SJSA1 (cell line): Measurements from ENCODE around the gene ZKSCAN5. TPM values are rescaled to one million over a fixed set of nuclear protein-coding genes. Genes with fewer than 3 reads are reported as not detected.

Experiments
- DNase-seq, 2 experiments: peaks; one replicate each; pipeline ENCODE4 v3.0.0-alpha.2; 2015 to 2020; ENCODE audit warnings: low spot score in 2 of 2, low read depth in 1 of 2
- H3K27ac ChIP-seq: fragments of 250-450 bp; sonication (Bioruptor Pico); 2 replicates; pipeline ENCODE4 v1.5.1; 2020; ENCODE audit warnings: mild to moderate bottlenecking, moderate library complexity
- H3K27me3 ChIP-seq: fragments of 250-450 bp; sonication (Bioruptor Pico); replicated peaks from 2 replicates; pipeline ENCODE4 v1.5.1; 2020; ENCODE audit warnings: mild to moderate bottlenecking, moderate library complexity
- H3K36me3 ChIP-seq: fragments of 250-450 bp; sonication (Bioruptor Pico); 2 replicates; pipeline ENCODE4 v1.5.1; 2020; ENCODE audit warnings: mild to moderate bottlenecking
- H3K4me1 ChIP-seq: fragments of 250-450 bp; sonication (Bioruptor Pico); replicated peaks from 2 replicates; pipeline ENCODE4 v1.6.1; 2021; ENCODE audit warnings: mild to moderate bottlenecking
- H3K4me3 ChIP-seq: fragments of 250-450 bp; sonication (Bioruptor Pico); 2 replicates; pipeline ENCODE4 v1.5.1; 2020; ENCODE audit warnings: mild to moderate bottlenecking
- H3K9me3 ChIP-seq: fragments of 250-450 bp; sonication (Bioruptor Pico); replicated peaks from 2 replicates; pipeline ENCODE4 v1.5.1; 2020; ENCODE audit warnings: mild to moderate bottlenecking
- total RNA-seq: library from RNA; depleted of rRNA; stranded (reverse); fragments of >200 nt; shearing (Covaris generic); gene quantifications from 2 replicates; pipeline ENCODE4 v1.2.3, GENCODE V29; 2014; rRNA removed

Gene ZKSCAN5
- 10.2 and 16.1 TPM in 2 replicates for total RNA-seq

DNA sequence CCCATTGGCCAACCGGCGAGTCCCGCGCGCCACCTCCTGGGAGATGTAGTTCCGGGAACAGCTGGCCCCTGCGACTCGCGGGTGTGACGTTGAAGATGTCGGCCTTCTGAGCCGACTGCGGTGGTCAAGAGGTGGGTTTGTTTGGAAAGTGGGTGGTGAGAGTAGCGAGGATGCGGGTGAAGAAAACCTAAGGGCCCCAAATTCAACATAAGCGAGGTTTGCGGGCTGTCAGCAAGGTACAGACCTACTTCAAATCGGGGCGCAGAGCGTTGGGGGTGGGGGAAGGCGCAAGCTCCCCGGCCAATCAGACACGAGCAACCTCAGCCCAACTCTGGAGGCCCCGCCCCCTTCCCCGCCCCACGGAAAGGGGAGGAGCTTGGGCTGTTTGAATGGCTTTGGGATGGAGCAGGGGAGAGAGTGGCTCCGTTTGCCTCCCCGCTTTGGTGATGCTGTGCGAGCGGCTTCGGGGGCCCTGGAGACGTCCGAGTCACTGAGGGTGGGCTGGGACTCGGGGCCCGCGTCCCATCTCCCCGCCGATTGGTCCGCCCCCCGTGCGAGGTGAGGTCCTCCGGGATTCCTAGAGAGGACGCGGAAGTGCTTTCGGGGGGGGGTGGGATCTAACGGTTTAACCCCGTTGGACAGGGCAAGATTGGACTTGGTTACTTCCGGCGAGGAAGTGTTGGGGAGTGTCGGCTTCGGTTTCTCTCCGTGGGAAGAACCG is at the start of gene ZKSCAN5:
TSS of gene ZKSCAN5 (plus strand) at position 60 of the 721 bp plus-strand sequence. CDS start 1,383 bp downstream, outside the sequence.
- peak; percentile 99 to 100 for DNase-seq
- Histone ChIP-seq H3K27me3 (no peaks in the 10 kb centered on the region), H3K36me3 (peaks cover 19% of the 10 kb centered on the region), H3K9me3 (no peaks in the 10 kb centered on the region), H3K4me3 (peak within 1 kb of the TSS; percentile 51), H3K27ac (peak within 1 kb of the TSS; percentile 84), H3K4me1 (peaks cover 12% of the 10 kb centered on the region)

- no peaks in the 10 kb centered on the region for H3K4me1 ChIP-seq
- no peaks in the 10 kb centered on the region; the same call in 1 of the 2 replicates for H3K9me3 ChIP-seq
- H3K27ac ChIP-seq: no peak overlapping the region
- no peaks in the 10 kb centered on the region for H3K27me3 ChIP-seq
- H3K4me3 ChIP-seq: no peak overlapping the region
- no peak for DNase-seq
- peaks cover 100% of the 10 kb centered on the region for H3K36me3 ChIP-seq
Measured at GRCh38 chr7:99455874-99456273, 48.6 kb upstream of the ZKSCAN5 start.

- Histone ChIP-seq H3K36me3 (peaks cover 100% of the 10 kb centered on the region), H3K4me3 (no peak overlapping the region), H3K9me3 (no peaks in the 10 kb centered on the region; the same call in 1 of the 2 replicates), H3K4me1 (no peaks in the 10 kb centered on the region), H3K27ac (no peak overlapping the region), H3K27me3 (no peaks in the 10 kb centered on the region)
- DNase-seq: no peak
Measured at GRCh38 chr7:99456288-99456687, 48.2 kb upstream of the ZKSCAN5 start.

DNA sequence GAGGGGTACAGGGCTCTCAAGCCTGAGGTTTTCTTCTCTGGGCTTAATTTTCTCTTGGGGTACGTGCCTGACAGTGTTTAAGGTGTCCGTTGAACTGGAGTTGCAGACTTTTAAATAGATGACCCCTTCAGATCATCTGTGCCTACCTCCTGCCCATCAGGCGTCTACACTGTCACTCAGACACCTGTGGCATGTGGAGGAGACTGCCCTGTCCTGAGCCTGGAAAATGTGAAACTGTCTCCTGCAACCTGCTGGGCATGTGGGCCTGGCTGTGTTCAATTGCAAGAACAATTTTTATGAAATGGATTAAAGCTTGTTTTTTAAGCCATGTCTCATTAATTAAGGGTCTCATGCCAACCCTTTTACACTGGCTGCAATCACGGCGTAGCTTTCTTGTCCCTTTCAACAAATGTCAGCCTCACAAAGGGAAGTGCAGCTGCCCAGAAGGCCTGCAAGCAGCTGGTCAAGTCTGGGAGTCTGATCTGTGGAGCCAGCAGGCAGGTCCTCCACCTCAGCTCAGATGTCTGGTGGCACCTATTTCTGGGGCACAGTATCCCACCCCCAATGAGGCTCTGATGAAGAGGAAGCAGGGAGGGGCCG is 47.3 kb upstream of the ZKSCAN5 start:
- Histone ChIP-seq H3K4me1 (no peaks in the 10 kb centered on the region), H3K9me3 (no peaks in the 10 kb centered on the region; the same call in 1 of the 2 replicates), H3K36me3 (peaks cover 98% of the 10 kb centered on the region), H3K4me3 (no peak overlapping the region), H3K27ac (no peak overlapping the region), H3K27me3 (no peaks in the 10 kb centered on the region)
- no peak for DNase-seq

DNA sequence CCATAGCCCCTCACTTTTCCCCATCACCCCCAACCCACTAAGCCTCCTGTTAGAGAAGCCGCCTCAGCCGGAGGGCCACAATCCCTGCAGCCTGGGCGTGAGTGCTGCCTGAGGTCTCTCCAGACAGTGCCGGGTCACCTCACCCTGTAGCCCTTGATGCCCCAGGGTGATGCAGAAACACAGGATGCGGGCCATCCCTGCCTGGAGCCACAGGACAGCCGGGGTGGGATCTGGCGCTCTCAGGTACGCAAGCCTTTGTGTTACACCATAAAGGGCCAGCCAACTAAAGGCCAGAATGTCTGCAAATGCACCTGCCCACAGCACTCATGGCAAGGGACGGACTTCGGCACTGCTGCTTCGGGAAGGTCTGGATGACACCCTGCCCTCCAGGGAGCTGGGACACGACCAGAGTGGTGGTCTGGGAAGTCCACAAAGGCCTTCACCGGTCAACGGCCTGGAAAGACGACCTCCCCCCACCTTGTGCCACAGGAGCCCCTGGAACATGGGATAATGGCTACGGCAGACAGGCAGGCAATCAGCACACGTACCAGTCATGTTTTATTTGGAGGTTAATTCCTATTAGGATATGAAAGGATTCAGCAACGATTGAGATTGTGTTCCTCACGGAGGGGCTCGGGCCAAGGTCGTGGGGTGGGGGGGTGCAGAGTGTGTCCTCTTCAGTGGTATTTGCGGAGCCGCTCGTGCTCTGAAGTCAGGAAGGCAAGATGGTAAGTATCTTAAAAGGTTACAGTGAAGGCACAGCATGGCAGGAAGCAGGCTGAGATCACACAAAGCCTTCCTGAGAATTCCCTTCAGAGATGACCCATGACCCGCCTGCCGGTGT is 46.6 kb upstream of the ZKSCAN5 start:
- H3K4me3 ChIP-seq: no peak overlapping the region
- DNase-seq: no peak
- H3K36me3 ChIP-seq: peaks cover 97% of the 10 kb centered on the region
- no peaks in the 10 kb centered on the region for H3K4me1 ChIP-seq
- H3K9me3 ChIP-seq: no peaks in the 10 kb centered on the region; the same call in 1 of the 2 replicates
- no peaks in the 10 kb centered on the region for H3K27me3 ChIP-seq
- no peak overlapping the region for H3K27ac ChIP-seq

DNA sequence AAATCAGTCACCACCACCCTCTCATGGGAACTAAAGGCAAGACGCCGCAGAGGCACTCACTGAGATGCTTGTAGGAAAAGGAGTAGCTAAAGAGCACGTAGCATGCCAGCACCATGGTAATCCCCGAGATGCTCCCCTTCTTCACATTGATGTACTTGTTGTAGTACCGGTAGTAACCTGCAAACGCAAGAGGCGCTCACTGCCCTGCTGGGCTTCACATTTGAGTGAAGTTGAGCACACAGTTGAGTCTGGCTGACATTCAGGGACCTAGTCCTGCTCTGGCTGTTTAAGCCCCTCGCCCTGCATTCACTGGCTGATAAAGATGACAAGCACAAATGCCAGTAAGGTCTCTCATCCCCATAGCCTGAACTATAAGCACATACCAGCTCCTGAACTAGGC is 45.4 kb upstream of the ZKSCAN5 start:
- H3K4me1 ChIP-seq: no peaks in the 10 kb centered on the region
- no peak for DNase-seq
- H3K27me3 ChIP-seq: no peaks in the 10 kb centered on the region
- no peak overlapping the region for H3K4me3 ChIP-seq
- peaks cover 96% of the 10 kb centered on the region for H3K36me3 ChIP-seq
- no peaks in the 10 kb centered on the region; the same call in 1 of the 2 replicates for H3K9me3 ChIP-seq
- no peak overlapping the region for H3K27ac ChIP-seq

DNA sequence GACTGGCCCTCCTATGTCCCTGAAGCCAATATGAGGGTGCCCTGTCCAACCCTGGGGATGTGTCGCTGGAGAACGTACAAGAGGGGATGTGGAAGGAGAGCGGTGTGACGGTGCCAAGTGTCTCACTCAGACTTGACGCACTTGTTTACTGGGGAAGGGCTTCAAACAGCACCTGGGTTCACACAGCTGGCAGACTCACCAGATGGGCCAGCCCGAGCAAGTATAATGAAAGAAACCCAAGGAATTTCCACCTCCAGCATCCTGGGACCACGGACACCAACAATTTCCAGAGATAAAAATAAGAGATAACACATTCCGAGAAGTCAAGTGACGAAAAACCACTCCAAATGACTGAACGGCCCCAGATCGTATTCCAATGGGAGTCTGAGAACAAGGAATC is 43.8 kb upstream of the ZKSCAN5 start:
- Histone ChIP-seq H3K4me3 (no peak overlapping the region), H3K9me3 (no peaks in the 10 kb centered on the region), H3K27me3 (no peaks in the 10 kb centered on the region), H3K36me3 (peaks cover 92% of the 10 kb centered on the region), H3K27ac (no peak overlapping the region), H3K4me1 (peaks cover 8% of the 10 kb centered on the region)
- DNase-seq: no peak

- Histone ChIP-seq H3K36me3 (peaks cover 87% of the 10 kb centered on the region), H3K27ac (no peak overlapping the region), H3K4me1 (peaks cover 10% of the 10 kb centered on the region), H3K9me3 (no peaks in the 10 kb centered on the region), H3K27me3 (no peaks in the 10 kb centered on the region), H3K4me3 (no peak overlapping the region)
- DNase-seq: no peak
Measured at GRCh38 chr7:99461221-99461620, 43.2 kb upstream of the ZKSCAN5 start.

- Histone ChIP-seq H3K4me1 (peaks cover 12% of the 10 kb centered on the region), H3K4me3 (peak overlapping the region; percentile 70), H3K36me3 (peaks cover 45% of the 10 kb centered on the region), H3K9me3 (no peaks in the 10 kb centered on the region), H3K27ac (peak overlapping the region; percentile 43), H3K27me3 (no peaks in the 10 kb centered on the region)
- DNase-seq: no peak
Measured at GRCh38 chr7:99465421-99465768, 39.1 kb upstream of the ZKSCAN5 start.

- Histone ChIP-seq H3K4me1 (peaks cover 19% of the 10 kb centered on the region), H3K4me3 (no peak overlapping the region), H3K9me3 (0 out of 2 replicates have a peak, but pooled peaks cover 3% of the 10 kb centered on the region), H3K27ac (no peak overlapping the region), H3K27me3 (no peaks in the 10 kb centered on the region), H3K36me3 (peaks cover 20% of the 10 kb centered on the region)
- DNase-seq: no peak
Measured at GRCh38 chr7:99468336-99468918, 36.0 kb upstream of the ZKSCAN5 start.

DNA sequence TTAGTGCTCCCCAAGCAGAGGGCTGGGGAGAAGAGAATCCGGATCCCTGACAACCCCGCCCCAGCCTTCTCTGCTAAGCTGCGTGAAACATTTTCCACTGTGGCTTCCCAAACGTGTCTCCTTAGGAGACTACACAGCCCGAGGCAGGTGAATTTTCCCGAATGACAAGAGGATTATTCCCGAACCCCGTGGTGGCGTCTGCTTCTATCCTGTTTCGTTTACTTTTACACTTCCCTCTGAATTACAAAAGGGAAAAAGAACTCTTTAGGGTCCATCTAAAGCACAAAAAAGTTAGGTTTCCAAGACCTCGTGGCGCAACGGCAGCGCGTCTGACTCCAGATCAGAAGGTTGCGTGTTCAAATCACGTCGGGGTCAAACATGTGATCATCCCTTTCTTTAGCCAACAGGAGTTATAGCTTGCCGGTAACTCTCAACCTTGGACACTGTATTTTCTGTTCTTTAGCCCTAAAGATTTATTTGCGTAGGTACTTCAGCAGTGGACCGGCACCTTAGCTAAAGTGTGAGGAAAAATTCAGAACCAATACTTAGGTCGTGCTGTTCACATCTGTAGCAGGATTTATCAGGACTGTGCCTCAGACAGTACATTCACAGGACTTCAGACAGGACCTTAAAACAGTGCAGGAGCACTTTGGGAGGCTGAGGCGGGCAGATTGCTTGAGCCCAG is 34.9 kb upstream of the ZKSCAN5 start:
- Histone ChIP-seq H3K4me1 (peaks cover 25% of the 10 kb centered on the region), H3K27me3 (no peaks in the 10 kb centered on the region), H3K4me3 (no peak overlapping the region), H3K9me3 (0 out of 2 replicates have a peak, but pooled peaks cover 3% of the 10 kb centered on the region), H3K27ac (no peak overlapping the region), H3K36me3 (peaks cover 19% of the 10 kb centered on the region)
- DNase-seq: no peak

DNA sequence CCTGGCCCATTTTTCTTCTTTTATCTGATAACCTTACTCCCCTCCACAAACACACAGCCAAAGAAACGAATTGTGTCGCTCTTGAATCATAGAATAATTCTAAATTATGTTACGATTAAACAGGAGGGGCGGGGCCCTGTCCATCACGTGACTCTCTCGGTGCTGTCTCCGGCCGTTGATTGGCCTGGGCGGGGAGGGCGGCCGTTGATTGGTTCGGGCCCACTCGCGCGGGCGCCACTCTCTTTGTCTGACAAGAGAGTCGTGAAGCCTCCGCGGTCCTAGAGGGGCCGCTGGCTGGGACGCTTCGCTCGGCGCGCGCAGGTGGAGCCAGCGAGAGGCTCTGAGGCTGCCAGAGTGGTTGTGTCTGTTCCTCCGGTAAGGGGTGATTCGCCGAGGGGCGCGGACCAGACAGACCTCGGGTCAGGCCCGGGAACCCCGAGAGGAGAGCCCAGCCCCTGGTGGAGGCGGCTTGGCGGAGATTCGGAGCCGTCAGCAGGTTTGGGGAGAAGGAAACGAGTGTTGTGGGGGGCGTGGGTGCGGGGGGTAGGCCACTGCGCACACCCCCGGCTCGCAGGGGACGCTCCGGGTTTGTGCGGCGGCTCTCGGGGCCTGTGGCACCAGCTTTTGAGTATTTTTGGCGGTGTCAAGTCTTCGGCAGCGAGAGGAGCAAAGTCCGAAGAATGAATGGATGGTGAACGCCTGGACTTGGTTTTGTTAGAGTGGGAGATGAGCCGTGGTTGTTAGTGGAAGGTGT is 31.7 kb upstream of the ZKSCAN5 start, which contains the start of gene ZNF789:
TSS of gene ZNF789 (plus strand) at position 330 of the 754 bp plus-strand sequence. CDS start 3,567 bp downstream, outside the sequence.
- peak; percentile 95 to 97 for DNase-seq

More for the DNA sequence above, 31.7 kb upstream of the ZKSCAN5 start, which contains the start of gene ZNF789:
- peaks cover 22% of the 10 kb centered on the region for H3K36me3 ChIP-seq
- H3K9me3 ChIP-seq: 0 out of 2 replicates have a peak, but pooled peaks cover 3% of the 10 kb centered on the region
- peak within 1 kb of the TSS; percentile 56 for H3K27ac ChIP-seq
- H3K27me3 ChIP-seq: no peaks in the 10 kb centered on the region
- peaks cover 13% of the 10 kb centered on the region for H3K4me1 ChIP-seq
- peak within 1 kb of the TSS; percentile 72 for H3K4me3 ChIP-seq
